HEK293 (cell line): ENCODE measurements around the gene GPR15.

Experiments used
- CTCF ChIA-PET: fragments of 350-600 bp; formaldehyde crosslinking; extraction: SDS; loops from one replicate; lab custom pipeline; 2021; ENCODE audit warnings: antibody characterized with exemption; lab: Yijun Ruan, JAX
- POLR2A ChIA-PET: fragments of 300-600 bp; formaldehyde crosslinking; extraction: SDS; loops from one replicate; lab custom pipeline; 2020; ENCODE audit warnings: antibody characterized with exemption, inconsistent platforms; lab: Yijun Ruan, JAX
- H3K27ac ChIP-seq: fragments of 200-500 bp; sonication (Bioruptor generic); 2 replicates; pipeline ENCODE4 v1.5.1; 2014; ENCODE audit warnings: low read depth, low read length, control low read depth, inconsistent platforms; ENCODE audit errors: extremely low read depth
- H3K36me3 ChIP-seq, 2 experiments: fragments of 200-500 bp in 1 of 2; sonication (Bioruptor generic) in 1 of 2; 1 replicate in 1 of 2; 2 replicates in 1 of 2; pipeline ENCODE4 v1.5.1; 2014 to 2017; ENCODE audit warnings: inconsistent platforms in 2 of 2, low read length in 2 of 2; ENCODE audit not compliant: control insufficient read depth in 2 of 2, insufficient read depth in 1 of 2
- H3K4me1 ChIP-seq: fragments of 200-500 bp; sonication (Bioruptor generic); 2 replicates; pipeline ENCODE4 v1.5.1; 2014; ENCODE audit warnings: mild to moderate bottlenecking, low read length, inconsistent platforms; ENCODE audit not compliant: control insufficient read depth, insufficient read depth
- H3K4me3 ChIP-seq: 2 replicates; pipeline ENCODE4 v1.5.1; 2011; ENCODE audit warnings: low read depth, mild to moderate bottlenecking, control low read depth, low read length, moderate library complexity
- H3K9me3 ChIP-seq: fragments of 200-500 bp; sonication (Bioruptor generic); 2 replicates; pipeline ENCODE4 v1.5.1; 2014; ENCODE audit warnings: low read depth, low read length, inconsistent platforms; ENCODE audit not compliant: control insufficient read depth, insufficient read depth
- BCL11B ChIP-seq: fragments of 450-650 bp; formaldehyde crosslinking; IDR thresholded peaks from 2 replicates; pipeline ENCODE4 v1.5.1; 2016; ENCODE audit warnings: low read depth, missing biosample characterization, missing genetic modification characterization
- KLF8 ChIP-seq: fragments of 450-650 bp; formaldehyde crosslinking; IDR thresholded peaks from 2 replicates; pipeline ENCODE4 v1.5.1; 2016; ENCODE audit warnings: missing biosample characterization, missing genetic modification characterization
- KLF9 ChIP-seq: fragments of 450-650 bp; formaldehyde crosslinking; IDR thresholded peaks from 2 replicates; pipeline ENCODE4 v1.5.1; 2016; ENCODE audit warnings: missing biosample characterization, missing genetic modification characterization, low read depth
- ZFP3 ChIP-seq: fragments of 450-650 bp; formaldehyde crosslinking; IDR thresholded peaks from 2 replicates; pipeline ENCODE4 v1.5.1; 2016; ENCODE audit warnings: low read depth, missing biosample characterization, missing genetic modification characterization
- ZNF146 ChIP-seq: fragments of 450-650 bp; formaldehyde crosslinking; IDR thresholded peaks from 2 replicates; pipeline ENCODE4 v1.5.1; 2016; ENCODE audit warnings: missing biosample characterization, missing genetic modification characterization
- ZNF157 ChIP-seq: fragments of 450-650 bp; formaldehyde crosslinking; IDR thresholded peaks from 2 replicates; pipeline ENCODE4 v1.5.1; 2016; ENCODE audit warnings: missing biosample characterization, missing genetic modification characterization
- ZNF19 ChIP-seq: fragments of 450-650 bp; formaldehyde crosslinking; IDR thresholded peaks from 2 replicates; pipeline ENCODE4; 2016; ENCODE audit warnings: missing biosample characterization, missing genetic modification characterization, low read depth
- ZNF2 ChIP-seq: fragments of 450-650 bp; formaldehyde crosslinking; IDR thresholded peaks from 2 replicates; pipeline ENCODE4 v1.5.1; 2016; ENCODE audit warnings: missing biosample characterization, missing genetic modification characterization
- ZNF274 ChIP-seq, 2 experiments: fragments of 200-500 bp in 1 of 2; fragments of 450-650 bp in 1 of 2; sonication (Bioruptor generic) in 1 of 2; formaldehyde crosslinking in 1 of 2; IDR thresholded peaks; 2 replicates each; pipeline versions ENCODE4 v1.5.1 to v1.6.1; 2014 to 2016; ENCODE audit warnings: borderline replicate concordance in 1 of 2, inconsistent platforms in 1 of 2, low read length in 1 of 2, missing biosample characterization in 1 of 2, missing genetic modification characterization in 1 of 2
- ZNF292 ChIP-seq: fragments of 450-650 bp; formaldehyde crosslinking; IDR thresholded peaks from 2 replicates; pipeline ENCODE4 v1.5.1; 2016; ENCODE audit warnings: low read depth, missing biosample characterization, missing genetic modification characterization, borderline replicate concordance
- ZNF350 ChIP-seq: fragments of 450-650 bp; formaldehyde crosslinking; IDR thresholded peaks from 2 replicates; pipeline ENCODE4 v1.5.0; 2017; ENCODE audit warnings: missing biosample characterization, mild to moderate bottlenecking, missing genetic modification characterization
- ZNF433 ChIP-seq: fragments of 450-650 bp; formaldehyde crosslinking; IDR thresholded peaks from 2 replicates; pipeline ENCODE4 v1.5.1; 2016; ENCODE audit warnings: missing biosample characterization, missing genetic modification characterization, low read depth
- ZNF585B ChIP-seq: fragments of 450-650 bp; formaldehyde crosslinking; IDR thresholded peaks from 2 replicates; pipeline ENCODE4 v1.5.1; 2016; ENCODE audit warnings: missing biosample characterization, missing genetic modification characterization
- ZNF610 ChIP-seq: fragments of 450-650 bp; formaldehyde crosslinking; IDR thresholded peaks from 2 replicates; pipeline ENCODE4 v1.5.1; 2016; ENCODE audit warnings: missing biosample characterization, missing genetic modification characterization, borderline replicate concordance
- ZNF670 ChIP-seq: fragments of 450-650 bp; formaldehyde crosslinking; IDR thresholded peaks from 2 replicates; pipeline ENCODE4 v1.5.1; 2016; ENCODE audit warnings: missing biosample characterization, missing genetic modification characterization, low read depth
- ZNF830 ChIP-seq: fragments of 450-650 bp; IDR thresholded peaks from 2 replicates; pipeline ENCODE4 v1.5.0; 2018; ENCODE audit warnings: missing biosample characterization, missing genetic modification characterization, low read depth, mild to moderate bottlenecking, moderate library complexity
- TF ChIP-seq, protein P1 (sequence below): fragments of 450-650 bp; formaldehyde crosslinking; IDR thresholded peaks from 2 replicates; pipeline ENCODE4 v1.5.1; 2016; ENCODE audit warnings: missing biosample characterization, missing genetic modification characterization
- TF ChIP-seq, protein P2 (sequence below): fragments of 450-650 bp; formaldehyde crosslinking; IDR thresholded peaks from 2 replicates; pipeline ENCODE4 v1.5.1; 2016; ENCODE audit warnings: missing biosample characterization, missing genetic modification characterization

The GPR15 gene

DNA sequence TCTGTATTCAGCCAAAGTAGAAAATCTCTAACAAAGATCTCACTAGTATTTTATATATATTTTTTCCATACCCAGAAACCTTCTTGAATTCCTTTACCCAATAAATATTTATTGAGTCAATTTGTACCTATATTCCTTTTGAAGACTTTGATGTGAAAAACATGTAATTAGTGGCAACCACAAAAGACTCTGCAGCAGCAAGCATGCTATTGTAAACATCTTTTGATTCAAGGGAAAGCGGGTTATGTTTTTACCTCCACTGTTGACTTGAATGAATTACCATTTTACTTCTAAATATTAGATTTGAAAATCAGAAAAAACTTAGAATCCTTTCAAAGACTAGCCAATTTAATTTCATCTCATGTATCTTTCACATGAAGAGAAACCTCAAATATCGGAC lies 2.4 kb downstream of the GPR15 start:
- no peaks in the 10 kb centered on the region for H3K9me3 ChIP-seq
- POLR2A ChIA-PET, result no interaction called here
- H3K27ac ChIP-seq, result no peak overlapping the region
- H3K36me3 ChIP-seq, result no peaks in the 10 kb centered on the region
- CTCF ChIA-PET, result no interaction called here
- no peak overlapping the region for H3K4me3 ChIP-seq
- TF ChIP-seq ZNF19 (tag by site-specific recombination), result no peak
- TF ChIP-seq, all 188 proteins: peak for 0
- H3K4me1 ChIP-seq, result no peaks in the 10 kb centered on the region

DNA sequence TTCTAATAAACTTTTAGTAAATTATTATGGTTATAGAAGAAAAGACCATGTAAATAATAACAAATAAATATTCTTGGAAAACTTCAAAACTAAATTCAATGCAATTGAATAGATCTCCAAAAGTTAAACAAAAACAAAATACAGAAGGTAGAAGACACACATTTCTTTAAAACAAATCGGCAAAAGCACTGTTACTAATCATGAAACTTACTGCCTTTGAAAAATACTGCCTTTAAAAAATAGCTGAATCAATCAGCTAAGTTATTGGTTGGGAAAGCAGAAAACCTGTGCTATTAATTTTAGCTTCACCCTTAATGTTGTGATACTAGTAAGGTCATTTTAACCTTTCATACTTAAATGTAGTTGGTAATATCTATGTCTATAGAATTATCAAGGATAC lies 3.0 kb downstream of the GPR15 start:
- TF ChIP-seq BCL11B (tag by site-specific recombination), result no peak
- TF ChIP-seq ZNF274 (IDR thresholded peaks at IDR 0.05; ENCODE audit: low read length), result no peak
- TF ChIP-seq ZNF274 (tag by site-specific recombination; IDR thresholded peaks at IDR 0.05; ENCODE audit: borderline replicate concordance), result no peak
- no peak for TF ChIP-seq ZNF292 (tag by site-specific recombination)
- no peak for TF ChIP-seq ZNF830 (tag by site-specific recombination)
- no peak for TF ChIP-seq KLF9 (tag by site-specific recombination)
- no peak for TF ChIP-seq ZNF585B (tag by site-specific recombination)
- TF ChIP-seq ZNF670, result no peak
- no peak for TF ChIP-seq ZFP3 (tag by site-specific recombination)
- no peak for TF ChIP-seq ZNF146 (tag by site-specific recombination)
- TF ChIP-seq ZNF610 (tag by site-specific recombination), result no peak
- no peak for TF ChIP-seq ZNF157
- TF ChIP-seq, protein P1, sequence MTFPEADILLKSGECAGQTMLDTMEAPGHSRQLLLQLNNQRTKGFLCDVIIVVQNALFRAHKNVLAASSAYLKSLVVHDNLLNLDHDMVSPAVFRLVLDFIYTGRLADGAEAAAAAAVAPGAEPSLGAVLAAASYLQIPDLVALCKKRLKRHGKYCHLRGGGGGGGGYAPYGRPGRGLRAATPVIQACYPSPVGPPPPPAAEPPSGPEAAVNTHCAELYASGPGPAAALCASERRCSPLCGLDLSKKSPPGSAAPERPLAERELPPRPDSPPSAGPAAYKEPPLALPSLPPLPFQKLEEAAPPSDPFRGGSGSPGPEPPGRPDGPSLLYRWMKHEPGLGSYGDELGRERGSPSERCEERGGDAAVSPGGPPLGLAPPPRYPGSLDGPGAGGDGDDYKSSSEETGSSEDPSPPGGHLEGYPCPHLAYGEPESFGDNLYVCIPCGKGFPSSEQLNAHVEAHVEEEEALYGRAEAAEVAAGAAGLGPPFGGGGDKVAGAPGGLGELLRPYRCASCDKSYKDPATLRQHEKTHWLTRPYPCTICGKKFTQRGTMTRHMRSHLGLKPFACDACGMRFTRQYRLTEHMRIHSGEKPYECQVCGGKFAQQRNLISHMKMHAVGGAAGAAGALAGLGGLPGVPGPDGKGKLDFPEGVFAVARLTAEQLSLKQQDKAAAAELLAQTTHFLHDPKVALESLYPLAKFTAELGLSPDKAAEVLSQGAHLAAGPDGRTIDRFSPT (tag by site-specific recombination), result no peak
- TF ChIP-seq ZNF350, result no peak
- no peak for TF ChIP-seq ZNF2
- no peak for TF ChIP-seq ZNF433 (tag by site-specific recombination)
- TF ChIP-seq, protein P2, sequence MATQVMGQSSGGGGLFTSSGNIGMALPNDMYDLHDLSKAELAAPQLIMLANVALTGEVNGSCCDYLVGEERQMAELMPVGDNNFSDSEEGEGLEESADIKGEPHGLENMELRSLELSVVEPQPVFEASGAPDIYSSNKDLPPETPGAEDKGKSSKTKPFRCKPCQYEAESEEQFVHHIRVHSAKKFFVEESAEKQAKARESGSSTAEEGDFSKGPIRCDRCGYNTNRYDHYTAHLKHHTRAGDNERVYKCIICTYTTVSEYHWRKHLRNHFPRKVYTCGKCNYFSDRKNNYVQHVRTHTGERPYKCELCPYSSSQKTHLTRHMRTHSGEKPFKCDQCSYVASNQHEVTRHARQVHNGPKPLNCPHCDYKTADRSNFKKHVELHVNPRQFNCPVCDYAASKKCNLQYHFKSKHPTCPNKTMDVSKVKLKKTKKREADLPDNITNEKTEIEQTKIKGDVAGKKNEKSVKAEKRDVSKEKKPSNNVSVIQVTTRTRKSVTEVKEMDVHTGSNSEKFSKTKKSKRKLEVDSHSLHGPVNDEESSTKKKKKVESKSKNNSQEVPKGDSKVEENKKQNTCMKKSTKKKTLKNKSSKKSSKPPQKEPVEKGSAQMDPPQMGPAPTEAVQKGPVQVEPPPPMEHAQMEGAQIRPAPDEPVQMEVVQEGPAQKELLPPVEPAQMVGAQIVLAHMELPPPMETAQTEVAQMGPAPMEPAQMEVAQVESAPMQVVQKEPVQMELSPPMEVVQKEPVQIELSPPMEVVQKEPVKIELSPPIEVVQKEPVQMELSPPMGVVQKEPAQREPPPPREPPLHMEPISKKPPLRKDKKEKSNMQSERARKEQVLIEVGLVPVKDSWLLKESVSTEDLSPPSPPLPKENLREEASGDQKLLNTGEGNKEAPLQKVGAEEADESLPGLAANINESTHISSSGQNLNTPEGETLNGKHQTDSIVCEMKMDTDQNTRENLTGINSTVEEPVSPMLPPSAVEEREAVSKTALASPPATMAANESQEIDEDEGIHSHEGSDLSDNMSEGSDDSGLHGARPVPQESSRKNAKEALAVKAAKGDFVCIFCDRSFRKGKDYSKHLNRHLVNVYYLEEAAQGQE, result no peak
- no peak for TF ChIP-seq KLF8 (tag by site-specific recombination)
- Histone ChIP-seq H3K4me3 (no peak overlapping the region), H3K36me3 (no peaks in the 10 kb centered on the region), H3K9me3 (no peaks in the 10 kb centered on the region), H3K4me1 (no peaks in the 10 kb centered on the region), H3K27ac (no peak overlapping the region)
- POLR2A ChIA-PET, result no interaction called here
- CTCF ChIA-PET, result no interaction called here
